HEK293T (cell line): ENCODE results near the gene RBM6.
"Not testable (repeated sequence)": the region's sequence is repeated elsewhere in the genome, so short reads cannot be mapped to it uniquely, and the experiment has no call there.

ENCODE experiments used
- CTCF ChIA-PET: fragments of 350-600 bp; formaldehyde crosslinking; extraction: SDS; loops from one replicate; lab custom pipeline; 2021; ENCODE audit warnings: antibody characterized with exemption, inconsistent platforms; lab: Yijun Ruan, JAX
- POLR2A ChIA-PET: fragments of 350-600 bp; formaldehyde crosslinking; extraction: SDS; loops from one replicate; lab custom pipeline; 2020; ENCODE audit warnings: antibody characterized with exemption, inconsistent platforms; lab: Yijun Ruan, JAX
- DNase-seq: peaks from one replicate; pipeline ENCODE4 v3.0.0; 2012; ENCODE audit warnings: mixed read lengths; ENCODE audit errors: extremely low spot score
- ARNT ChIP-seq: fragments of 450-650 bp; IDR thresholded peaks from 2 replicates; pipeline ENCODE4 v1.6.1; 2017; ENCODE audit warnings: mild to moderate bottlenecking
- BHLHE40 ChIP-seq: fragments of 450-650 bp; IDR thresholded peaks from 2 replicates; pipeline ENCODE4 v1.6.1; 2016; ENCODE audit warnings: mild to moderate bottlenecking, moderate library complexity, borderline replicate concordance
- CTBP1 ChIP-seq: fragments of 450-650 bp; IDR thresholded peaks from 2 replicates; pipeline ENCODE4 v1.6.1; 2016; ENCODE audit warnings: borderline replicate concordance
- ELF4 ChIP-seq: fragments of 450-650 bp; IDR thresholded peaks from 2 replicates; pipeline ENCODE4 v1.6.1; 2017; ENCODE audit warnings: antibody characterized with exemption
- FOXA1 ChIP-seq: fragments of 450-650 bp; IDR thresholded peaks from 2 replicates; pipeline ENCODE4 v1.6.1; 2016; ENCODE audit warnings: mild to moderate bottlenecking
- FOXK2 ChIP-seq: fragments of 450-650 bp; IDR thresholded peaks from 2 replicates; pipeline ENCODE4 v1.6.1; 2016; ENCODE audit warnings: mild to moderate bottlenecking
- FOXM1 ChIP-seq: fragments of 450-650 bp; IDR thresholded peaks from 2 replicates; pipeline ENCODE4 v1.6.1; 2017; ENCODE audit warnings: mild to moderate bottlenecking, borderline replicate concordance
- HDGF ChIP-seq: fragments of 450-650 bp; IDR thresholded peaks from 2 replicates; pipeline ENCODE4 v1.6.1; 2017; ENCODE audit warnings: antibody characterized with exemption, borderline replicate concordance
- L3MBTL2 ChIP-seq: fragments of 450-650 bp; conservative IDR thresholded peaks from 2 replicates; pipeline ENCODE4 v1.6.1; 2016; ENCODE audit warnings: mild to moderate bottlenecking
- LEF1 ChIP-seq: fragments of 450-650 bp; IDR thresholded peaks from 2 replicates; pipeline ENCODE4 v1.6.1; 2017; ENCODE audit warnings: mild to moderate bottlenecking, borderline replicate concordance
- NFRKB ChIP-seq: fragments of 450-650 bp; IDR thresholded peaks from 2 replicates; pipeline ENCODE4 v1.6.1; 2016; ENCODE audit warnings: mild to moderate bottlenecking, moderate library complexity
- PKNOX1 ChIP-seq: fragments of 450-650 bp; IDR thresholded peaks from 2 replicates; pipeline ENCODE4 v1.6.1; 2016
- SP1 ChIP-seq: fragments of 450-650 bp; IDR thresholded peaks from 2 replicates; pipeline ENCODE4 v1.6.1; 2017
- SUZ12 ChIP-seq: fragments of 450-650 bp; IDR thresholded peaks from 2 replicates; pipeline ENCODE4 v1.6.1; 2016; ENCODE audit warnings: mild to moderate bottlenecking
- TARDBP ChIP-seq: fragments of 450-650 bp; IDR thresholded peaks from 2 replicates; pipeline ENCODE4 v1.6.1; 2016
- ZNF384 ChIP-seq: fragments of 450-650 bp; IDR thresholded peaks from 2 replicates; pipeline ENCODE4 v1.6.1; 2016

The RBM6 gene

GRCh38 chr3:49912881-49913281 lies 27.1 kb upstream of the RBM6 start:
- CTCF ChIA-PET = no interaction called here
- no peak for DNase-seq
- POLR2A ChIA-PET = interaction anchor here (2.2 kb wide), 1 partner anchor 12 kb away, joined by 7 read pairs; no protein-coding TSS in a partner anchor
- TF ChIP-seq HDGF (no peak), FOXA1 (no peak), L3MBTL2 (no peak), SUZ12 (no peak), FOXK2 (no peak), ELF4 (no peak), BHLHE40 (no peak), ARNT (no peak), SP1 (no peak), PKNOX1 (no peak), FOXM1 (no peak), CTBP1 (no peak), ZNF384 (no peak)

GRCh38 chr3:49914906-49915305 lies 25.0 kb upstream of the RBM6 start:
- DNase-seq = no peak
- no peak for TF ChIP-seq SUZ12
- no peak for TF ChIP-seq FOXK2
- no peak for TF ChIP-seq ELF4
- no peak for TF ChIP-seq CTBP1
- no peak for TF ChIP-seq NFRKB

GRCh38 chr3:49916686-49917085 lies 23.3 kb upstream of the RBM6 start:
- no peak for DNase-seq
- TF ChIP-seq FOXK2 (no peak), TARDBP (no peak), NFRKB (no peak), LEF1 (no peak)
- ChIA-PET CTCF (no interaction called here), POLR2A (interaction anchor here (1.2 to 3.0 kb wide), 2 partner anchors 13 to 48 kb away, joined by 3 to 21 read pairs; partner anchors contain the start of gene MON1A)

More at GRCh38 chr3:49914906-49915305, 25.0 kb upstream of the RBM6 start:
- ChIA-PET CTCF (no interaction called here), POLR2A (interaction anchor here (0.9 to 3.0 kb wide), 3 partner anchors 10 to 15 kb away, joined by 3 to 21 read pairs (median 4); partner anchors contain the start of gene MON1A)

- POLR2A ChIA-PET = interaction anchor here (1.0 kb wide), 1 partner anchor 12 kb away, joined by 4 read pairs; the partner anchor contains the start of gene MON1A
- CTCF ChIA-PET, DNase-seq: not testable (repeated sequence)
These were observed 22.0 kb upstream of the RBM6 start for GRCh38 chr3:49917806-49918590.

- DNase-seq = no peak
- ChIA-PET CTCF (interaction anchor here (0.7 kb wide), 1 partner anchor 17 kb away, joined by 3 read pairs; no protein-coding TSS in a partner anchor), POLR2A (interaction anchor here (1.2 to 1.7 kb wide), 2 partner anchors 12 to 15 kb away, joined by 7 to 13 read pairs; partner anchors contain the start of gene RBM6)
- TF ChIP-seq NFRKB (no peak), FOXA1 (no peak), ELF4 (no peak), ZNF384 (no peak), SP1 (no peak), HDGF (no peak), CTBP1 (no peak), L3MBTL2 (no peak), FOXK2 (no peak), FOXM1 (no peak), ARNT (no peak), TARDBP (no peak), SUZ12 (no peak), PKNOX1 (no peak), BHLHE40 (no peak), LEF1 (no peak)
These were observed 15.3 kb upstream of the RBM6 start for GRCh38 chr3:49924683-49925082.

GRCh38 chr3:49925485-49925884 lies 14.5 kb upstream of the RBM6 start:
- CTCF ChIA-PET = interaction anchor here (0.6 kb wide), 1 partner anchor 425 kb away, joined by 3 read pairs; no protein-coding TSS in a partner anchor
- no peak for DNase-seq
- POLR2A ChIA-PET = interaction anchor here (1.2 to 1.7 kb wide), 2 partner anchors 13 to 15 kb away, joined by 7 to 13 read pairs; partner anchors contain the start of gene RBM6
- no peak for TF ChIP-seq TARDBP
- TF ChIP-seq L3MBTL2 = no peak
- TF ChIP-seq BHLHE40 = no peak
- TF ChIP-seq PKNOX1 = no peak
- TF ChIP-seq ELF4 = no peak
- no peak for TF ChIP-seq LEF1
- TF ChIP-seq HDGF = no peak
- TF ChIP-seq FOXM1 = no peak
